GM12878 (cell line): ENCODE measurements around the gene ZBTB3. TPM values are rescaled to one million over a fixed set of nuclear protein-coding genes. Genes with fewer than 3 reads are reported as not detected.

Experiments
- ATF7 ChIP-seq: fragments of 450-650 bp; IDR thresholded peaks from 2 replicates; pipeline ENCODE4 v1.6.1; 2016; ENCODE audit warnings: low read depth, mild to moderate bottlenecking
- CBX5 ChIP-seq: sonication (generic); IDR thresholded peaks from 2 replicates; pipeline ENCODE4 v1.6.1; 2016; ENCODE audit warnings: low read depth, moderate library complexity, mild to moderate bottlenecking, inconsistent platforms
- CHD4 ChIP-seq: fragments of 200-600 bp; sonication (generic); IDR thresholded peaks from 2 replicates; pipeline ENCODE4 v1.6.1; 2016; ENCODE audit warnings: mild to moderate bottlenecking
- EZH2 ChIP-seq: IDR thresholded peaks from 2 replicates; pipeline ENCODE4 v1.6.1; 2012; ENCODE audit warnings: low read depth, mild to moderate bottlenecking, control low read depth, inconsistent platforms, low read length, borderline replicate concordance; ENCODE audit not compliant: control insufficient read depth
- FOS ChIP-seq: IDR thresholded peaks from 3 replicates; pipeline ENCODE4 v1.6.1; 2011; ENCODE audit warnings: borderline replicate concordance; ENCODE audit not compliant: insufficient read length; ENCODE audit errors: extremely low read depth
- GATAD2B ChIP-seq: fragments of 450-650 bp; conservative IDR thresholded peaks from 2 replicates; pipeline ENCODE4 v1.6.1; 2017; ENCODE audit warnings: low read depth, mild to moderate bottlenecking, moderate library complexity
- IKZF1 ChIP-seq: fragments of 450-650 bp; conservative IDR thresholded peaks from 2 replicates; pipeline ENCODE4 v1.6.1; 2017; ENCODE audit warnings: antibody characterized with exemption, mild to moderate bottlenecking
- KLF5 ChIP-seq: fragments of 450-650 bp; IDR thresholded peaks from 2 replicates; pipeline ENCODE4 v1.6.1; 2014; ENCODE audit warnings: mild to moderate bottlenecking; ENCODE audit not compliant: partially characterized antibody
- MAX ChIP-seq: IDR thresholded peaks from 2 replicates; pipeline ENCODE4 v1.6.1; 2012; ENCODE audit warnings: low read depth, low read length, improper control_type of control experiment
- MTA2 ChIP-seq: fragments of 450-650 bp; IDR thresholded peaks from 2 replicates; pipeline ENCODE4 v1.6.1; 2016; ENCODE audit warnings: low read depth, mild to moderate bottlenecking, moderate library complexity
- NFYB ChIP-seq: IDR thresholded peaks from 2 replicates; pipeline ENCODE4 v1.6.1; 2011; ENCODE audit warnings: low read depth, mild to moderate bottlenecking, low read length, improper control_type of control experiment, moderate library complexity; ENCODE audit not compliant: insufficient read depth
- NKRF ChIP-seq: fragments of 450-650 bp; conservative IDR thresholded peaks from 2 replicates; pipeline ENCODE4 v1.6.1; 2017; ENCODE audit warnings: mild to moderate bottlenecking, moderate library complexity
- PML ChIP-seq: IDR thresholded peaks from 2 replicates; pipeline ENCODE4 v1.6.1; 2012; ENCODE audit warnings: low read length, inconsistent platforms
- POLR2AphosphoS2 ChIP-seq: IDR thresholded peaks from 2 replicates; pipeline ENCODE4 v1.6.1; 2011; ENCODE audit warnings: low read depth, mild to moderate bottlenecking, low read length, improper control_type of control experiment, moderate library complexity
- SMAD1 ChIP-seq: fragments of 450-650 bp; IDR thresholded peaks from 2 replicates; pipeline ENCODE4 v1.6.1; 2018; ENCODE audit warnings: mild to moderate bottlenecking, low read depth; ENCODE audit not compliant: partially characterized antibody
- SMARCA5 ChIP-seq: fragments of 450-650 bp; IDR thresholded peaks from 2 replicates; pipeline ENCODE4 v1.6.1; 2017; ENCODE audit warnings: mild to moderate bottlenecking
- TCF12 ChIP-seq: IDR thresholded peaks from 2 replicates; pipeline ENCODE4 v1.6.1; 2011; ENCODE audit warnings: low read depth, mild to moderate bottlenecking, low read length
- WRNIP1 ChIP-seq: IDR thresholded peaks from 2 replicates; pipeline ENCODE4 v1.6.1; 2011; ENCODE audit warnings: low read depth, low read length, improper control_type of control experiment, borderline replicate concordance
- YBX1 ChIP-seq: fragments of 450-650 bp; IDR thresholded peaks from 2 replicates; pipeline ENCODE4 v1.6.1; 2016; ENCODE audit warnings: antibody characterized with exemption
- polyA plus RNA-seq, 11 experiments: library from polyadenylated mRNA; depleted of rRNA in 4 of 11; unstranded in 6 of 11; stranded (reverse) in 5 of 11; fragments of >200 nt; fragmentation: Nextera tagmentation in 4 of 11; fragmentation: Illumina TruSeq in 1 of 11; extraction: Ambion mirVana in 4 of 11; extraction: Trizol in 1 of 11; gene quantifications; 1 replicate in 1 of 11; 2 replicates in 10 of 11; pipeline versions ENCODE4 v1.2.1 to v1.2.3, GENCODE V29; 2011 to 2016; ENCODE audit warnings: inconsistent platforms in 2 of 11, missing spikeins in 2 of 11, low read depth in 1 of 11
- total RNA-seq, 4 experiments: library from RNA; depleted of rRNA in 3 of 4; stranded (reverse); fragments of >200 nt in 3 of 4; fragmentation: Illumina TruSeq in 1 of 4; extraction: Trizol in 1 of 4; gene quantifications; 2 replicates each; pipeline versions ENCODE4 v1.2.1 to v1.2.3, GENCODE V29; 2013 to 2021
- TF ChIP-seq, protein P1 (sequence below): IDR thresholded peaks from 2 replicates; pipeline ENCODE4 v1.6.1; 2012; ENCODE audit warnings: mild to moderate bottlenecking, low read depth, low read length
- TF ChIP-seq, protein P2 (sequence below): fragments of 450-650 bp; IDR thresholded peaks from 2 replicates; pipeline ENCODE4 v1.6.1; 2014; ENCODE audit warnings: mild to moderate bottlenecking
- TF ChIP-seq, protein P3 (sequence below): fragments of 450-650 bp; IDR thresholded peaks from 2 replicates; pipeline ENCODE4 v1.6.1; 2016; ENCODE audit warnings: mild to moderate bottlenecking

The ZBTB3 gene
- total and polyA plus RNA-seq, 10 of the 15 experiments (the other 5 are each of a cell fraction or from before 2014, with no cell fraction given) = 1.4 to 7.7 (median 4.8) TPM

- TF ChIP-seq, protein P1, sequence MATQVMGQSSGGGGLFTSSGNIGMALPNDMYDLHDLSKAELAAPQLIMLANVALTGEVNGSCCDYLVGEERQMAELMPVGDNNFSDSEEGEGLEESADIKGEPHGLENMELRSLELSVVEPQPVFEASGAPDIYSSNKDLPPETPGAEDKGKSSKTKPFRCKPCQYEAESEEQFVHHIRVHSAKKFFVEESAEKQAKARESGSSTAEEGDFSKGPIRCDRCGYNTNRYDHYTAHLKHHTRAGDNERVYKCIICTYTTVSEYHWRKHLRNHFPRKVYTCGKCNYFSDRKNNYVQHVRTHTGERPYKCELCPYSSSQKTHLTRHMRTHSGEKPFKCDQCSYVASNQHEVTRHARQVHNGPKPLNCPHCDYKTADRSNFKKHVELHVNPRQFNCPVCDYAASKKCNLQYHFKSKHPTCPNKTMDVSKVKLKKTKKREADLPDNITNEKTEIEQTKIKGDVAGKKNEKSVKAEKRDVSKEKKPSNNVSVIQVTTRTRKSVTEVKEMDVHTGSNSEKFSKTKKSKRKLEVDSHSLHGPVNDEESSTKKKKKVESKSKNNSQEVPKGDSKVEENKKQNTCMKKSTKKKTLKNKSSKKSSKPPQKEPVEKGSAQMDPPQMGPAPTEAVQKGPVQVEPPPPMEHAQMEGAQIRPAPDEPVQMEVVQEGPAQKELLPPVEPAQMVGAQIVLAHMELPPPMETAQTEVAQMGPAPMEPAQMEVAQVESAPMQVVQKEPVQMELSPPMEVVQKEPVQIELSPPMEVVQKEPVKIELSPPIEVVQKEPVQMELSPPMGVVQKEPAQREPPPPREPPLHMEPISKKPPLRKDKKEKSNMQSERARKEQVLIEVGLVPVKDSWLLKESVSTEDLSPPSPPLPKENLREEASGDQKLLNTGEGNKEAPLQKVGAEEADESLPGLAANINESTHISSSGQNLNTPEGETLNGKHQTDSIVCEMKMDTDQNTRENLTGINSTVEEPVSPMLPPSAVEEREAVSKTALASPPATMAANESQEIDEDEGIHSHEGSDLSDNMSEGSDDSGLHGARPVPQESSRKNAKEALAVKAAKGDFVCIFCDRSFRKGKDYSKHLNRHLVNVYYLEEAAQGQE = peak; percentile 35; the same call in 1 of the 2 replicates
- TF ChIP-seq NFYB (no peak), CHD4 (no peak), TCF12 (peak; percentile 4; the same call in 1 of the 2 replicates), KLF5 (peak; percentile 47), IKZF1 (peak; percentile 90), NKRF (peak; percentile 86), YBX1 (no peak), WRNIP1 (no peak), GATAD2B (peak; percentile 93), POLR2AphosphoS2 (peak; percentile 73), SMAD1 (peak; percentile 46), SMARCA5 (peak; percentile 95), FOS (no peak), EZH2 (no peak), PML (peak; percentile 63), MTA2 (peak; percentile 90), MAX (no peak), ATF7 (0 out of 2 replicates have a peak, but pooled peaks have one; percentile 10), CBX5 (no peak)
- TF ChIP-seq, protein P2, sequence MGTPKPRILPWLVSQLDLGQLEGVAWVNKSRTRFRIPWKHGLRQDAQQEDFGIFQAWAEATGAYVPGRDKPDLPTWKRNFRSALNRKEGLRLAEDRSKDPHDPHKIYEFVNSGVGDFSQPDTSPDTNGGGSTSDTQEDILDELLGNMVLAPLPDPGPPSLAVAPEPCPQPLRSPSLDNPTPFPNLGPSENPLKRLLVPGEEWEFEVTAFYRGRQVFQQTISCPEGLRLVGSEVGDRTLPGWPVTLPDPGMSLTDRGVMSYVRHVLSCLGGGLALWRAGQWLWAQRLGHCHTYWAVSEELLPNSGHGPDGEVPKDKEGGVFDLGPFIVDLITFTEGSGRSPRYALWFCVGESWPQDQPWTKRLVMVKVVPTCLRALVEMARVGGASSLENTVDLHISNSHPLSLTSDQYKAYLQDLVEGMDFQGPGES = no peak
- TF ChIP-seq, protein P3, sequence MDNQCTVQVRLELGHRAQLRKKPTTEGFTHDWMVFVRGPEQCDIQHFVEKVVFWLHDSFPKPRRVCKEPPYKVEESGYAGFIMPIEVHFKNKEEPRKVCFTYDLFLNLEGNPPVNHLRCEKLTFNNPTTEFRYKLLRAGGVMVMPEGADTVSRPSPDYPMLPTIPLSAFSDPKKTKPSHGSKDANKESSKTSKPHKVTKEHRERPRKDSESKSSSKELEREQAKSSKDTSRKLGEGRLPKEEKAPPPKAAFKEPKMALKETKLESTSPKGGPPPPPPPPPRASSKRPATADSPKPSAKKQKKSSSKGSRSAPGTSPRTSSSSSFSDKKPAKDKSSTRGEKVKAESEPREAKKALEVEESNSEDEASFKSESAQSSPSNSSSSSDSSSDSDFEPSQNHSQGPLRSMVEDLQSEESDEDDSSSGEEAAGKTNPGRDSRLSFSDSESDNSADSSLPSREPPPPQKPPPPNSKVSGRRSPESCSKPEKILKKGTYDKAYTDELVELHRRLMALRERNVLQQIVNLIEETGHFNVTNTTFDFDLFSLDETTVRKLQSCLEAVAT = 0 out of 2 replicates have a peak, but pooled peaks have one; percentile 65
Observed at GRCh38 chr11:62728171-62728988, 25.6 kb downstream of the ZBTB3 start, which contains the start of gene TTC9C (continued).
